ENCODE results near the gene MYO10. TPM values are rescaled to one million over a fixed set of nuclear protein-coding genes. Genes with fewer than 3 reads are reported as not detected.

MYO10 gene
- total and polyA plus RNA-seq, 2 of the 8 experiments (the other 6 are each of a cell fraction or from before 2014, with no cell fraction given): 21.5 to 107 TPM

DNA sequence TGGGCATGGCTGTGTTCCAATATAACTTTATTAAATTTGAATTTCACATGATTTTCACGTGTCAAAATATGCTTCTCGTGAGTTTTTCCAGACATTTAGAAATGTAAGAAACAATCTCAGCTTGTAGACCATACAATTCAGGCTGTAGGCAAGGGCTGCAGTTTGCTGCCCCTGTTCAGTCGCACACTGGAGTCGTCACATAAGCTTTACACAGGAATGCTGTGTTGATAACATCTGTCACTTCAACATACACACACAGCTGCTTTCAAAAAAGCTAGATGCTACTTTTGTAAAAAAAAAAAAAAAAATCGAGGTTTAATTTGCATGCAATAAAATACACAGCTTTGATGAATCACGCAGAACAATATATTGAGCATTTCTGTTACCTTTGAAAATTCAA, 77.9 kb downstream of the MYO10 start (continued):
- TF ChIP-seq, protein P1, sequence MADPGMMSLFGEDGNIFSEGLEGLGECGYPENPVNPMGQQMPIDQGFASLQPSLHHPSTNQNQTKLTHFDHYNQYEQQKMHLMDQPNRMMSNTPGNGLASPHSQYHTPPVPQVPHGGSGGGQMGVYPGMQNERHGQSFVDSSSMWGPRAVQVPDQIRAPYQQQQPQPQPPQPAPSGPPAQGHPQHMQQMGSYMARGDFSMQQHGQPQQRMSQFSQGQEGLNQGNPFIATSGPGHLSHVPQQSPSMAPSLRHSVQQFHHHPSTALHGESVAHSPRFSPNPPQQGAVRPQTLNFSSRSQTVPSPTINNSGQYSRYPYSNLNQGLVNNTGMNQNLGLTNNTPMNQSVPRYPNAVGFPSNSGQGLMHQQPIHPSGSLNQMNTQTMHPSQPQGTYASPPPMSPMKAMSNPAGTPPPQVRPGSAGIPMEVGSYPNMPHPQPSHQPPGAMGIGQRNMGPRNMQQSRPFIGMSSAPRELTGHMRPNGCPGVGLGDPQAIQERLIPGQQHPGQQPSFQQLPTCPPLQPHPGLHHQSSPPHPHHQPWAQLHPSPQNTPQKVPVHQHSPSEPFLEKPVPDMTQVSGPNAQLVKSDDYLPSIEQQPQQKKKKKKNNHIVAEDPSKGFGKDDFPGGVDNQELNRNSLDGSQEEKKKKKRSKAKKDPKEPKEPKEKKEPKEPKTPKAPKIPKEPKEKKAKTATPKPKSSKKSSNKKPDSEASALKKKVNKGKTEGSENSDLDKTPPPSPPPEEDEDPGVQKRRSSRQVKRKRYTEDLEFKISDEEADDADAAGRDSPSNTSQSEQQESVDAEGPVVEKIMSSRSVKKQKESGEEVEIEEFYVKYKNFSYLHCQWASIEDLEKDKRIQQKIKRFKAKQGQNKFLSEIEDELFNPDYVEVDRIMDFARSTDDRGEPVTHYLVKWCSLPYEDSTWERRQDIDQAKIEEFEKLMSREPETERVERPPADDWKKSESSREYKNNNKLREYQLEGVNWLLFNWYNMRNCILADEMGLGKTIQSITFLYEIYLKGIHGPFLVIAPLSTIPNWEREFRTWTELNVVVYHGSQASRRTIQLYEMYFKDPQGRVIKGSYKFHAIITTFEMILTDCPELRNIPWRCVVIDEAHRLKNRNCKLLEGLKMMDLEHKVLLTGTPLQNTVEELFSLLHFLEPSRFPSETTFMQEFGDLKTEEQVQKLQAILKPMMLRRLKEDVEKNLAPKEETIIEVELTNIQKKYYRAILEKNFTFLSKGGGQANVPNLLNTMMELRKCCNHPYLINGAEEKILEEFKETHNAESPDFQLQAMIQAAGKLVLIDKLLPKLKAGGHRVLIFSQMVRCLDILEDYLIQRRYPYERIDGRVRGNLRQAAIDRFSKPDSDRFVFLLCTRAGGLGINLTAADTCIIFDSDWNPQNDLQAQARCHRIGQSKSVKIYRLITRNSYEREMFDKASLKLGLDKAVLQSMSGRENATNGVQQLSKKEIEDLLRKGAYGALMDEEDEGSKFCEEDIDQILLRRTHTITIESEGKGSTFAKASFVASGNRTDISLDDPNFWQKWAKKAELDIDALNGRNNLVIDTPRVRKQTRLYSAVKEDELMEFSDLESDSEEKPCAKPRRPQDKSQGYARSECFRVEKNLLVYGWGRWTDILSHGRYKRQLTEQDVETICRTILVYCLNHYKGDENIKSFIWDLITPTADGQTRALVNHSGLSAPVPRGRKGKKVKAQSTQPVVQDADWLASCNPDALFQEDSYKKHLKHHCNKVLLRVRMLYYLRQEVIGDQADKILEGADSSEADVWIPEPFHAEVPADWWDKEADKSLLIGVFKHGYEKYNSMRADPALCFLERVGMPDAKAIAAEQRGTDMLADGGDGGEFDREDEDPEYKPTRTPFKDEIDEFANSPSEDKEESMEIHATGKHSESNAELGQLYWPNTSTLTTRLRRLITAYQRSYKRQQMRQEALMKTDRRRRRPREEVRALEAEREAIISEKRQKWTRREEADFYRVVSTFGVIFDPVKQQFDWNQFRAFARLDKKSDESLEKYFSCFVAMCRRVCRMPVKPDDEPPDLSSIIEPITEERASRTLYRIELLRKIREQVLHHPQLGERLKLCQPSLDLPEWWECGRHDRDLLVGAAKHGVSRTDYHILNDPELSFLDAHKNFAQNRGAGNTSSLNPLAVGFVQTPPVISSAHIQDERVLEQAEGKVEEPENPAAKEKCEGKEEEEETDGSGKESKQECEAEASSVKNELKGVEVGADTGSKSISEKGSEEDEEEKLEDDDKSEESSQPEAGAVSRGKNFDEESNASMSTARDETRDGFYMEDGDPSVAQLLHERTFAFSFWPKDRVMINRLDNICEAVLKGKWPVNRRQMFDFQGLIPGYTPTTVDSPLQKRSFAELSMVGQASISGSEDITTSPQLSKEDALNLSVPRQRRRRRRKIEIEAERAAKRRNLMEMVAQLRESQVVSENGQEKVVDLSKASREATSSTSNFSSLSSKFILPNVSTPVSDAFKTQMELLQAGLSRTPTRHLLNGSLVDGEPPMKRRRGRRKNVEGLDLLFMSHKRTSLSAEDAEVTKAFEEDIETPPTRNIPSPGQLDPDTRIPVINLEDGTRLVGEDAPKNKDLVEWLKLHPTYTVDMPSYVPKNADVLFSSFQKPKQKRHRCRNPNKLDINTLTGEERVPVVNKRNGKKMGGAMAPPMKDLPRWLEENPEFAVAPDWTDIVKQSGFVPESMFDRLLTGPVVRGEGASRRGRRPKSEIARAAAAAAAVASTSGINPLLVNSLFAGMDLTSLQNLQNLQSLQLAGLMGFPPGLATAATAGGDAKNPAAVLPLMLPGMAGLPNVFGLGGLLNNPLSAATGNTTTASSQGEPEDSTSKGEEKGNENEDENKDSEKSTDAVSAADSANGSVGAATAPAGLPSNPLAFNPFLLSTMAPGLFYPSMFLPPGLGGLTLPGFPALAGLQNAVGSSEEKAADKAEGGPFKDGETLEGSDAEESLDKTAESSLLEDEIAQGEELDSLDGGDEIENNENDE (IDR thresholded peaks at IDR 0.05; ENCODE audit: insufficient replicate concordance, low read length): no peak
- TF ChIP-seq MAFK (IDR thresholded peaks at IDR 0.05; ENCODE audit: low read depth, low read length) (no peak), SIRT6 (IDR thresholded peaks at IDR 0.05; ENCODE audit: low read length) (no peak)
